Measurements from ENCODE around the gene CPLX1.
A peak's percentile ranks its signal among the peaks of the same experiment; 100 is the strongest.

The CPLX1 gene

DNA sequence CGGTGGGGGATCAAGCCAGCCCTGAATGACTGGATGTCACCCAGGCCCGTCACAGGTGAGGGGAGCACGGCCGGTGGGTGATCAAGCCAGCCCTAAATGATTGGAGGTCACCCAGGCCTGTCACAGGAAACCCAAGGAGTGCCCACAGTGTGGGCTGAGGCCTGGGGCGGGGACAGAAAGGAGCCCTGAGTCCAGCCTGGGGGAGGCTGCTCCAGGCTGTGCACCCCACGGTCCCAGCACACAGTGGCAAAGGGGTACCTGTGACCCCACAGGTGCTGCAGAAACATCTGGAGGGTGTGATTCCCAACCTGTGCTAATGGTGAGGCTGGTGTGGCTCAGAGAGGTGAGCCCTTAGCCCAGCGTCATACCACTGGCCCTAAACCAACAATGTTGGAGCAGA lies 6.2 kb upstream of the CPLX1 start:
- no peak for DNase-seq

DNA sequence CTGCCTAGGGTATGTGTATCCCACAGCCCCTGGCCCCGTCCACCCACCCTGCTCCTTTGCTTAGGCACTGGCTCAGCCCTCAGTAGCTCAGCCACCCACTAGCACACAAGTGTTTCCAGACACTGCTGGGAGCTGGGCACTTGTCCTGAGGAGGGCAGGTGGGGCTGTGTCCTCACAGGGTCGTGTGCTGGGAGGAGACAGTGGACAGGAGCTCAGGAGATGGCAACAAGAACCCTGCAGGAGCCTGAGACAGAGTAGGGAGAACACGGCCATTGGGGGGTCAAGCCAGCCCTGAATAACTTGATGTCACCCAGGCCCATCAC lies 5.5 kb upstream of the CPLX1 start:
- no peak for DNase-seq

- peak; percentile 7 for DNase-seq
Observed at GRCh38 chr4:830601-831482, 4.9 kb upstream of the CPLX1 start.

- peak; percentile 15 for DNase-seq
Observed at GRCh38 chr4:829761-830600, 4.1 kb upstream of the CPLX1 start.

DNA sequence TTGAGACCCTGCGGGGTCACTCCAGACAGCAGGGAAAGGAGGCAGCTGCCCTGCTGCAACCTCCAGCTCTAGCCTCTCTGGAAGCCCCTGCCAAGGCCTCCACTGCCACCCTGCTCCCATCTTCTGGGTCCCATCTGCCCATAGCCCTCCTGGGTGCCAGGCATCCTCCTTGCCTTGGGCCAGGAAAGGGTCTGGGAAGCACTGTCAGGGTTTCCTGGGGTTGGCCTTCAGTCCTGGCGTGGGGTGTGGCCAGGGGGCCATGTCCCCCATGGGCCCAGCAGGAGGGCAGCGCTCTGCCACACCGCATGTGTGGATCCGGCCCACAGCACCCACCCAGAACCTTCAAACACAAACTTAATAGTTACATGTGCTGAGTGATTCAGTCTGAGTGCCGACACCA lies 3.4 kb upstream of the CPLX1 start:
- no peak for DNase-seq

DNA sequence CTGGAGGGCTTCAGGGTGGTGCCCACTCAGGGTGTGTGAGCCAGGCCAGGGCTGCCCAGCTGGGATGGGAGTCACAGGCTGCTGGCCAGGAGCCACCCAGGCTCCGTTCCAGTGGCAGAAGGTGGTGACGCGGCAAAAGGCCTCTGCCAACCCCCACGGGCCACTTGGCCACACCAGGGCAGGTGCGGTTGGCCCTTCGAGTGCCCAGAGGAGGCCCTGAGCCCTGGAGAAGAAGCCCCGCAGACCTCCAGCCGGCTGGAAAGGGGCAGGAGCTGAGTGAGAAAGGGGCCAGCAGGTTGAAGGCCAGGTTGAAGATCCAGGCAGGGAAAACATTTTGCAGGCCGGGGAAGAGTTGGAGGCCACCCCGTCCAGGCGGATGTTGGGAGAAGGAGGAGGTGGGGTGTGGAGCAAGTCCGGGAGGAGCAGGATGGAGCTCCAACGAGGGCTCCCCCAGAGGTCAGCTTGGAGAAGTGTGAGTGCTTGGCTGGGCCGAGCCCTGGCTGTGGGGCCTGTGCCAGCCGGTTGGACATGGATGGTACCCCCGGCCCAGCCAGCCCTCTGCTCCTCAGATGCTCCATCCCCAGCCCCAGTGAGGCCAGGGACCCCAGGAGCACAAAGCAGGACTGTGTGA lies 2.8 kb upstream of the CPLX1 start:
- no peak for DNase-seq

GRCh38 chr4:827209-828081 lies 1.5 kb upstream of the CPLX1 start:
- DNase-seq, result no peak

- no peak for DNase-seq
Observed at GRCh38 chr4:826508-827208, 729 bp upstream of the CPLX1 start.

DNA sequence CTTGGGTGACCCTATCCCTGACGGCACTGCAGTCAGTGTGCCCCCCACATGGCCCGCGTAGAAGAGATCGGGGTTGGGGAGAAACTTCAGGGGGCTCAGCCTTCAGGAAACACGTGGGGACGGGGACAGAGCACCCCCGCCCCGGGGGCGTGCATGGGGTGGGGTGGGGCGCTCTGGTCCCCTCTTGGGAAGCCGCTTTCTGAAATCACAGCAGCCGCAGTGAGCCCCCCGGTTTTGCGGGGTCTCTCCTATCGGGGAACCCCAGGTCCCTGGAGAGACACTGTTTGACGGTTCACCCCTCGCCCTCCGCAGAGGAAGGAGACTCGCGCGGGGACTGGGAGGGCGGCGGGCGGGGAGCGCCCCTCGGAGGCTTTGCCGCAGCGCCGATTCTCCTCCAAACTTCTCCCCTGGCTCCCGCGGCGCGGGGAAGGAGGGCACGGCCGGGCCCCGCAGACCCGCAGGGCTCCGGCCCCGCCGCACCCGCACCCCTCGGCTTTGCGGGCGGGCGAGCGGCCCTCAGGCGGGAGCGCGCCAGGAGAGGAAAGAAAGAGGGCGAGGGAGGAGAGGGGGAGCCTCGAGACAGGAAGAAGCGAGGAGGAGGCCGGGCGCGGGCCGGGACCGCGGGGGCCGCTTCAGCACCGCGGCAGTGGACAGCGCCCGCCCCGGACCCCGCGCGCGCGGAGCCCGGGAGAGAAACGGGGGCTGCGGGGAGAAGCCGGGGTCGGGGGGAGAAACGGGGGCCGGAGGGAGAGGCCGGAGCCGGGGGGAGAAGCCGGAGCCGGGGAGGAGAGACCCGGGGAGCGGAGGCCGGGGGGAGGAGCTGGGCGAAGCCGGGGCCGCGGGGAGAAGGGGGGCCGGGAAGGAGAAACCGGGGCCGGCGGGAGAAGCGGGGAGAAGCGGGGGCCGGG lies 612 bp downstream of the CPLX1 start:
- DNase-seq, result peak; percentile 55

DNA sequence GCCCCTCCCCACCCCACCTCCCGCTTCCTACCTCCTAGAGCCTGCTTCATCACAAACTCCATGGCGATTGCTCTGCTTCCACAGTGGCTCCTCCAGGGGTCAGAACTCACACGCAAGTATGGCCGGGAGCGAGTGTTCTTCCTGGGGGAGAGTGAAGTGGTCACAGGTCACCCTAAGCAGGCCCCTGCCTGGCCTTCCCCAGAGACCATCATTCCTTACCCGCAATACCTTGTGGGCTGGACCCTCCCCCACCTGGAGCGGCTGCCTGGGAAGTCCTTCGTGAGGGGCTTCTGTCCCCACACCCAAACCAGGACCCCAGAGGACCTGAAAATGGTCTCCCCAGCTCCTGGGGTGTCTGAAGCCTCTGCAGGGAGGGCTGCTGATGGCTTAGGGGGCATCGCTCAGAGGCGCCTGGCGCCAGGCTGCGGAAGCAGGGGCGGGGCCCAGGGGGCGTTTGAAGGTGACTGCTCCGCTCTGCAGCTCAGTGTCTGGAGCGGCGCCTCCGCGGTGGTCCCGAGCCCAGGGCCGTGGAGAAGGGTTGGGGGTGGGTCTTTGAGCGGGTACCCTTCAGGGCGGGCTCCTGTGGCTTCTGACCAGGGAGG lies 1.4 kb downstream of the CPLX1 start:
- no peak for DNase-seq

DNA sequence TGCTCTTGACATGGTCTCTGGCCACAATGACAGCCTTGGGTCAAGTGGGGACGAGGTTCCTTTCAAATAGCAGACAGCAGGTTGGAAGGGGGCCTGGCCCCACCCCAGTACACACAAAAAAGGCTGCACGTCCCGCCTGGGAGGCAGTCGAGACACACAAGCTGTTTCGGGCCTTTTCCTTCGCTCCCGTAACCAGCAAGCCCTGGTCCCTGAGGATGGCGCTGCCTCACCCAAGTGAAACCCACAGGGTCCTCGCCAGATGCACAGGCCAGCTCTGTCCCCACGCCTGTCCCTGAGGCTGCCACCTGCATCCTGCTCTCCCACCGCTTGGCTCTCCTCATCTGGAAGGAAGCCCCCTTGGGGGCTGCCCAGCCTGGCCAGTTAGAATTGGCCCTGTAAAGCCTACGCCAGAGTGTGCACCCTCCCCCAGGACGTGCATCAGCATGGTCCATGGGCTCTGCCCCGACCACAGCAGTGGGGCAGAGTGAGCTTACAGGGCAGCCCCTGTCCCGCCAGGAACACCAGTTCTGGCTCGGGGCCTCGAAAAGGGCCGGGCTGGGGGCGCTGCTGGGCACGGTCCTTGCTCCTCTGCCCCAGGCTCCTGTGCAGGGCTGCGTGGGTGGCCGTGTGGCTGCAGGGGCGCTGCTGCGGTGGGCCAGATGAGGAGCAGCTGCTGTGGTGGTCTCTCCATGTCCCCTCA lies 2.0 kb downstream of the CPLX1 start:
- no peak for DNase-seq

DNA sequence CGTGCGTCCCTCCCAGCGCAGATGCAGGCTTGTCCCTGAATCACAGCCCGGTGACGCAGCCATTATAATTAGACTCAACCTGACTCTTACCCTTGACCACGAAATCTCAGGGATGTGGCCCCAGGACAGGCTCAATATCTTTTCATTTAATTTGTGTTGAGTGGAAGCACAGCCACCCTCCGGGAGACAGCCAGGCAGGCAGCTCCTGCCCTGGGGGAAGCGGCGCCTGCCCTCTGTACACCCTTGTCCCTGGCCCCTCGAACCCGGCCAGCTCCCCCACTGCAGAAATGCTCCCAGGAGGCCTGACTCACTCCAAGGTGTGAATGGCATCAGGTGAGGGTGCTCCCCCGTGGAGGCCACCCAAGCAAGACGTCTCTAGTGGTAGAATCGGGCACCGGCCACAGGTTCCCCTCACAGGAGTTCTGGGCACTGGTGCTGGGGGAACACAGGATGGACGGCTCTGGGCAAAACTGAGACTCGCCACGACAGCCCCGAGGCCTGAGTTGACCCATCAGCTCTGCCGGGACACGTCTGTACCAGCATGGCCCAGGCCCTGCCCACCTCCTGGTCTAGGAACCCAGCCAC lies 2.7 kb downstream of the CPLX1 start:
- no peak for DNase-seq

DNA sequence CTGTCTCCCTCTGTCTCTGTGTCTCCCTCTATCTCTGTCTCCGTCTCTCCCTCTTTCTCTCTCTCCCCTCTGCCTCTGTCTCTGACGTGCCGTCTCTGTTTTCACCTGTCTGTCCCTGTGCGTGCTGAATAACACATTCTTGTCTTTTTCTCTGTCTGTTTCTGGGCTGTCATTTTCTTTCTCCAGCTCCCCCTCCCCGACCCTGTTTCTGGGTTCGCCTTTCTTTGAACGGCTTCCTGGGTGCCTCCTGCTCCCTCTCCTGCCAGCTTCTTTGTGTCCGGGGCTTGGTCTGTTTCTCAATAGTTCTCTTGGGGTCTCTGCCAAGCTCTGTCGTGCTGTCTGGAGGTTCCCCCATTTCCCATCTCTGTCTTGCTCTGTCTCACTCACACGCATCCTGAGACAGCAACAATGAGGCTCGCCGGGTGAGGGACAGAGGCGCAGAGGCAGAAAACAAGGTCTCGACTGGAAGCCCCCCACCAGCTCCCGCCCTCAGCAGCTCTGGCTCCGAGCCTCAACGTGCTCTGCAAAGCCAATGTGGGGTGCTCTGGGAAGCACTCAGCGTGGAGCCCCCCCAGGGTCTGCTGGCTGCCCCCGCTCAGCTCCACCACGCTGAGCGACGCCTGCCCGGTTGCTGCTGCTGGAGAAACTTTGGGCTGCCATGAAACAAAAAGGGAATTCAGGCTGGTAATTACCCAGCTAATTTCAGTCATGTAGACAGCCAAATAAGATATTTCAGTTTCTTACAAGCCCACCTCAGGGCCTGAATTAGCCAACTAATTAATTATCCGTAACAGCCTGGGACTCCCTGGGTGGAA lies 3.4 kb downstream of the CPLX1 start:
- no peak for DNase-seq

- no peak for DNase-seq
Observed at GRCh38 chr4:821631-822030, 4.3 kb downstream of the CPLX1 start.

DNA sequence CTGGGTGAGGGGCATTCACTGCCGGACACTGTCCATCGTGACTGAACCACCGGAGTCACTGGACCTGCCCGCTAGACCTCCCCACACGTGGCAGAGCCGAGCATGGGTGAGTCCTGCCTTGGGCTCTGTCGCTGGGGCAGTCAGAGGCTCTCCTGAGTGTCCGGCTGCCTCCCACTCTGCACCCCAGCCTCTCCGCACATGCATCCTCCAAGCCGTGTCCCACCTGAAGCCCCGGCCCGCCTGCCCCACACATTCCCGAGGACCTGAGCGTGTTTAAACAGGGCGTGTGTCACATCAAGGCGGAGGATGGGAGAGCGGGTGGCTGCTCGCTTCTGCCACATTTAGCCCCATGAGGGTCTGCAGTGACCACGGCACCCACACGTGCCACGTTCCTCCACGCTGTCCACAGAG lies 4.7 kb downstream of the CPLX1 start:
- DNase-seq, result no peak

- DNase-seq, result no peak
Observed at GRCh38 chr4:820230-821172, 5.4 kb downstream of the CPLX1 start.

Data from right hindlimb (tissue), 1 donor.